ENCODE results near the gene INHBA. TPM values are rescaled to one million over a fixed set of nuclear protein-coding genes. Genes with fewer than 3 reads are reported as not detected.

Gene INHBA
- total RNA-seq, 1 experiment from 2014 or later: 0.28 TPM

DNA sequence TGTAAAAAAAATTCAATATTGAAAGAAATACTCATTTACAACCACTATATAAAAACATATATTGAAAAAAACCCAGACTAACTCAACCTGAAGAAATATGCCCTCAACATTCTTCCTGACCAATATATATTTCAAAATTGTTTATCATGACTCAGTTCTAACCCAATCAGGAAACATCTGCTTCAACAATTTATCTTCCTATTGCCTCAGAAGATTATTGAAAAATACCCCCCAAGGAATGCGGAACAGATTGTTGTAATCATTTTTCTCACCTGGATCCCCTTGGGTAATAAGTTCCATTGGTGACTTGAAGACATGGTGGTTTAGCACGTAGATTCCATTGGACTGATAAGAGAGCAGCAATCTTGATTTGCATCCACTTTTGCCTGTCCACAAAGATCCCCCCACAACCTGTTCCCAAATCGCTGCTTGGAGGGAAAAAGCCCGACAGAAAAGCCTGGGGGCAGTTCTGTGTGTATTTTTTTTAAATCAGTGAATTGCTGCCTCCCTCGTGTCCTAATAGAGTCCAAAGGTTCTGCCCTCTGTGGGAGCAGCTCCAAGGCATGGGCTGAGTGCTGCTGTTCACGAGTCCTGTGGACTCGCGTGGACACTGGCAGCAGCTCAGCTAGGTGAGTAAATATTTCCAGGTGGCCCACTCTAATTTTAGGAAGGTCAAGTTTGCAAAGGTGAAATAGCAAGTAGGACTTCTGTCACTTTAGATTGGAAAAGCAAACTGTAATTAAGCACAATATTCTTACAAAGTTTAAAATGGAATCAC, 5.9 kb upstream of the INHBA start:
- POLR2A ChIA-PET: no interaction called here
- no TSS peak for BruUV-seq (replicated peaks)
- Histone ChIP-seq H3K4me1 (ENCODE audit: control insufficient read depth, insufficient read depth, low read length) (no peaks in the 10 kb centered on the region), H3K27ac (ENCODE audit: low read length) (no peak overlapping the region), H3K36me3 (ENCODE audit: control insufficient read depth, insufficient read depth, low read length) (no peaks in the 10 kb centered on the region), H3K27me3 (ENCODE audit: control insufficient read depth, insufficient read depth, low read length) (0 out of 2 replicates have a peak, but pooled peaks cover 3% of the 10 kb centered on the region), H3K9me3 (ENCODE audit: control insufficient read depth, insufficient read depth, low read depth, low read length) (no peaks in the 10 kb centered on the region), H3K4me3 (ENCODE audit: low read depth in 2 of 2, low read length in 2 of 2) (no peak overlapping the region)
- CTCF ChIA-PET: no interaction called here
- in situ Hi-C loops (cut with HindIII; ENCODE audit: low pct_unique_long_range_greater_than_20kb, low sequenced_read_pairs): no loop called here
- intact Hi-C loops (cut with micrococcal nuclease; ENCODE audit: unreplicated experiment): loop anchor here (5.0 kb wide), 1 partner anchor 1381 kb away; no protein-coding TSS in a partner anchor
- ATAC-seq (no peak), DNase-seq (ENCODE audit: low read depth, low spot score) (no peak)
- TF ChIP-seq, protein P1, sequence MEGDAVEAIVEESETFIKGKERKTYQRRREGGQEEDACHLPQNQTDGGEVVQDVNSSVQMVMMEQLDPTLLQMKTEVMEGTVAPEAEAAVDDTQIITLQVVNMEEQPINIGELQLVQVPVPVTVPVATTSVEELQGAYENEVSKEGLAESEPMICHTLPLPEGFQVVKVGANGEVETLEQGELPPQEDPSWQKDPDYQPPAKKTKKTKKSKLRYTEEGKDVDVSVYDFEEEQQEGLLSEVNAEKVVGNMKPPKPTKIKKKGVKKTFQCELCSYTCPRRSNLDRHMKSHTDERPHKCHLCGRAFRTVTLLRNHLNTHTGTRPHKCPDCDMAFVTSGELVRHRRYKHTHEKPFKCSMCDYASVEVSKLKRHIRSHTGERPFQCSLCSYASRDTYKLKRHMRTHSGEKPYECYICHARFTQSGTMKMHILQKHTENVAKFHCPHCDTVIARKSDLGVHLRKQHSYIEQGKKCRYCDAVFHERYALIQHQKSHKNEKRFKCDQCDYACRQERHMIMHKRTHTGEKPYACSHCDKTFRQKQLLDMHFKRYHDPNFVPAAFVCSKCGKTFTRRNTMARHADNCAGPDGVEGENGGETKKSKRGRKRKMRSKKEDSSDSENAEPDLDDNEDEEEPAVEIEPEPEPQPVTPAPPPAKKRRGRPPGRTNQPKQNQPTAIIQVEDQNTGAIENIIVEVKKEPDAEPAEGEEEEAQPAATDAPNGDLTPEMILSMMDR (IDR thresholded peaks at IDR 0.05): no peak
- TF ChIP-seq POLR2AphosphoS5 (IDR thresholded peaks at IDR 0.05; ENCODE audit: low read depth, low read length): no peak
- no peak for TF ChIP-seq TCF7L2 (IDR thresholded peaks at IDR 0.05; ENCODE audit: low read depth, low read length)
- no peak for TF ChIP-seq SIN3A (IDR thresholded peaks at IDR 0.05; ENCODE audit: borderline replicate concordance, insufficient read depth, low read depth, low read length)
- TF ChIP-seq, protein P2, sequence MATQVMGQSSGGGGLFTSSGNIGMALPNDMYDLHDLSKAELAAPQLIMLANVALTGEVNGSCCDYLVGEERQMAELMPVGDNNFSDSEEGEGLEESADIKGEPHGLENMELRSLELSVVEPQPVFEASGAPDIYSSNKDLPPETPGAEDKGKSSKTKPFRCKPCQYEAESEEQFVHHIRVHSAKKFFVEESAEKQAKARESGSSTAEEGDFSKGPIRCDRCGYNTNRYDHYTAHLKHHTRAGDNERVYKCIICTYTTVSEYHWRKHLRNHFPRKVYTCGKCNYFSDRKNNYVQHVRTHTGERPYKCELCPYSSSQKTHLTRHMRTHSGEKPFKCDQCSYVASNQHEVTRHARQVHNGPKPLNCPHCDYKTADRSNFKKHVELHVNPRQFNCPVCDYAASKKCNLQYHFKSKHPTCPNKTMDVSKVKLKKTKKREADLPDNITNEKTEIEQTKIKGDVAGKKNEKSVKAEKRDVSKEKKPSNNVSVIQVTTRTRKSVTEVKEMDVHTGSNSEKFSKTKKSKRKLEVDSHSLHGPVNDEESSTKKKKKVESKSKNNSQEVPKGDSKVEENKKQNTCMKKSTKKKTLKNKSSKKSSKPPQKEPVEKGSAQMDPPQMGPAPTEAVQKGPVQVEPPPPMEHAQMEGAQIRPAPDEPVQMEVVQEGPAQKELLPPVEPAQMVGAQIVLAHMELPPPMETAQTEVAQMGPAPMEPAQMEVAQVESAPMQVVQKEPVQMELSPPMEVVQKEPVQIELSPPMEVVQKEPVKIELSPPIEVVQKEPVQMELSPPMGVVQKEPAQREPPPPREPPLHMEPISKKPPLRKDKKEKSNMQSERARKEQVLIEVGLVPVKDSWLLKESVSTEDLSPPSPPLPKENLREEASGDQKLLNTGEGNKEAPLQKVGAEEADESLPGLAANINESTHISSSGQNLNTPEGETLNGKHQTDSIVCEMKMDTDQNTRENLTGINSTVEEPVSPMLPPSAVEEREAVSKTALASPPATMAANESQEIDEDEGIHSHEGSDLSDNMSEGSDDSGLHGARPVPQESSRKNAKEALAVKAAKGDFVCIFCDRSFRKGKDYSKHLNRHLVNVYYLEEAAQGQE (IDR thresholded peaks at IDR 0.05; ENCODE audit: insufficient read depth in 1 of 2, low read depth in 2 of 2, low read length in 1 of 2): no peak

DNA sequence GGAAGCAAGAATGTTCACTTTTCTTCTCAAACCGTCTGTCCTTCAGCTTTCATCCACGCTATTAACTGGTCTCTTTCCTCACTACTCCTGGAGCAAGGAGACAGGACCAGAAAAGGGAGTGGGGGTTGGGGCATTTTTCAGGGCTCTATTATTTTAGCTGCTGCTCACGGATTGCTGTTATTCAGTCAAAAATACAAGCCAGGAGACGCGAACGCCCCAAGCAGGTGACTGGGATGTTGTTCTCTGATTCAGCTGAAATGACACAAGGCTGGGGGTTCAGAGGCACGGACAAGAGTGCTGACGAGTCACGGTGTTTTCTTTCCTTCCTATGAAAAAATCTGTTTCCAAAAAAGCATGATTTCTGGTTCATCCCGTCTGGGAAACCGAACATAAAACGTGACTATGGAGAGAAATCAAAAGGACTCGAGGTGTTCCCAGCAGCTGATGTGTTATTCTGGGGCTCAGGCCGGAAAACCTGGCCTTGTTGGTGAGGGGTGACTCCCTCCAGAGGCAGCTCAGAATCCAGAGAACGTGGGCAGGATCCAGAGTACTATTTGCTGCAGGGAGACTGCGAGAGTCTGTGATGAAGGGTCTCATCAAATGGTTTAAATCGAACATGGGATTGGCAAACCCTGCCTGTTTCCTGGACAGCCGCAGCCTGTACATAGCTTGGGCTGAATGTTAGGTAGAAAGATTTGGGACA, 3.5 kb upstream of the INHBA start:
- intact Hi-C loops (cut with micrococcal nuclease; ENCODE audit: unreplicated experiment): loop anchor here (5.0 kb wide), 1 partner anchor 1379 kb away; no protein-coding TSS in a partner anchor
- H3K9me3 ChIP-seq (ENCODE audit: control insufficient read depth, insufficient read depth, low read depth, low read length): no peaks in the 10 kb centered on the region
- no peak overlapping the region for H3K27ac ChIP-seq (ENCODE audit: low read length)
- peaks cover 3% of the 10 kb centered on the region for H3K27me3 ChIP-seq (ENCODE audit: control insufficient read depth, insufficient read depth, low read length)
- H3K4me1 ChIP-seq (ENCODE audit: control insufficient read depth, insufficient read depth, low read length): no peaks in the 10 kb centered on the region
- in situ Hi-C loops (cut with HindIII; ENCODE audit: low pct_unique_long_range_greater_than_20kb, low sequenced_read_pairs): no loop called here
- ChIA-PET POLR2A (no interaction called here), CTCF (interaction anchor here (0.7 kb wide), 1 partner anchor 10 kb away, joined by 4 read pairs; no protein-coding TSS in a partner anchor)
- ATAC-seq (no peak), DNase-seq (ENCODE audit: low read depth, low spot score) (no peak)
- BruUV-seq (replicated peaks): no TSS peak
- H3K36me3 ChIP-seq (ENCODE audit: control insufficient read depth, insufficient read depth, low read length): no peaks in the 10 kb centered on the region
- TF ChIP-seq TCF7L2 (IDR thresholded peaks at IDR 0.05; ENCODE audit: low read depth, low read length): no peak
- TF ChIP-seq, protein P2 (IDR thresholded peaks at IDR 0.05; ENCODE audit: insufficient read depth in 1 of 2, low read depth in 2 of 2, low read length in 1 of 2): no peak
- TF ChIP-seq POLR2AphosphoS5 (IDR thresholded peaks at IDR 0.05; ENCODE audit: low read depth, low read length): no peak
- no peak for TF ChIP-seq SIN3A (IDR thresholded peaks at IDR 0.05; ENCODE audit: borderline replicate concordance, insufficient read depth, low read depth, low read length)
- no peak overlapping the region; a peak in 1 of 4 replicates for H3K4me3 ChIP-seq (ENCODE audit: low read depth in 2 of 2, low read length in 2 of 2)

Data from Panc1 (cell line).